HepG2 (cell line): Measurements from ENCODE around the gene LDLRAD4. TPM values are rescaled to one million over a fixed set of nuclear protein-coding genes. Genes with fewer than 3 reads are reported as not detected.

ENCODE experiments used
- ATAC-seq: fragments of 200-7000 bp; cut with Tn5 transposase; 3 replicates; pipeline ENCODE4 v1.9.1; 2020; ENCODE audit warnings: mild to moderate bottlenecking, moderate library complexity
- BruUV-seq: library from RNA; stranded (reverse); fragments of 400-500 nt; replicated peaks from 2 replicates; lab custom pipeline; 2021; lab: Mats Ljungman, UMichigan
- CTCF ChIA-PET: fragments of 300-600 bp; formaldehyde crosslinking; extraction: SDS; loops from one replicate; lab custom pipeline; 2021; ENCODE audit warnings: low total read pairs, inconsistent platforms, low intra/inter-chr PET ratio; lab: Yijun Ruan, JAX
- POLR2A ChIA-PET: fragments of 350-600 bp; sonication (Branson Sonifier 250); formaldehyde crosslinking; loops from one replicate; lab custom pipeline; 2020; ENCODE audit warnings: antibody characterized with exemption, inconsistent platforms; lab: Yijun Ruan, JAX
- DNase-seq: peaks from one replicate; pipeline ENCODE4 v3.0.0-alpha.2; 2015; ENCODE audit warnings: low spot score
- FAIRE-seq: peaks from 3 replicates; lab custom pipeline; 2011; peaks lifted over from hg19 to GRCh38; lab: Jason Lieb, UNC
- H2AFZ ChIP-seq: one replicate; pipeline ENCODE4 v1.6.1; 2011; ENCODE audit warnings: low read length, inconsistent platforms
- H3K27ac ChIP-seq: fragments of 300-600 bp; 3 replicates; pipeline ENCODE4 v1.8.0; 2011; ENCODE audit warnings: mixed run types, mild to moderate bottlenecking, mixed read lengths, low read length, inconsistent platforms; ENCODE audit not compliant: insufficient read depth; ENCODE audit errors: extremely low read length
- H3K27me3 ChIP-seq, 2 experiments: fragments of 200-600 bp in 1 of 2; 2 replicates in 1 of 2; 3 replicates in 1 of 2; pipeline versions ENCODE4 v1.6.0 to v1.8.0; 2011; ENCODE audit warnings: low read length in 2 of 2, mild to moderate bottlenecking in 2 of 2, moderate library complexity in 2 of 2, inconsistent platforms in 1 of 2; ENCODE audit not compliant: insufficient read depth in 2 of 2, control insufficient read depth in 1 of 2
- H3K36me3 ChIP-seq, 2 experiments: fragments of 200-600 bp in 1 of 2; replicated peaks in 1 of 2; 2 replicates in 1 of 2; 3 replicates in 1 of 2; pipeline versions ENCODE4 v1.5.1 to v1.8.0; 2011; ENCODE audit warnings: low read length in 2 of 2, inconsistent platforms in 1 of 2; ENCODE audit not compliant: insufficient read depth in 2 of 2, control insufficient read depth in 1 of 2
- H3K4me1 ChIP-seq: 2 replicates; pipeline ENCODE4 v1.5.1; 2012; ENCODE audit warnings: low read length, inconsistent platforms; ENCODE audit not compliant: insufficient read depth
- H3K4me2 ChIP-seq: 2 replicates; pipeline ENCODE4 v1.6.0; 2011; ENCODE audit warnings: low read depth, low read length, inconsistent platforms
- H3K4me3 ChIP-seq, 3 experiments: fragments of 200-600 bp in 1 of 3; sonication (generic), shearing (Covaris generic) in 1 of 3; replicated peaks in 1 of 3; 2 replicates each; pipeline ENCODE4 v1.5.1; 2011 to 2016; ENCODE audit warnings: low read length in 3 of 3, inconsistent platforms in 2 of 3, low read depth in 2 of 3, mild to moderate bottlenecking in 2 of 3, control low read depth in 1 of 3, mixed read lengths in 1 of 3; ENCODE audit not compliant: insufficient read depth in 1 of 3
- H3K79me2 ChIP-seq: one replicate; pipeline ENCODE4 v1.6.1; 2011; ENCODE audit warnings: low read length, inconsistent platforms; ENCODE audit not compliant: insufficient read depth
- H3K9ac ChIP-seq: 2 replicates; pipeline ENCODE4 v1.6.0; 2011; ENCODE audit warnings: mild to moderate bottlenecking, low read depth, low read length, inconsistent platforms; ENCODE audit not compliant: insufficient read depth
- H3K9me3 ChIP-seq: 2 replicates; pipeline ENCODE4 v1.5.1; 2012; ENCODE audit warnings: mild to moderate bottlenecking, low read length
- H4K20me1 ChIP-seq: 2 replicates; pipeline ENCODE4 v1.6.0; 2011; ENCODE audit warnings: inconsistent platforms, mild to moderate bottlenecking, low read length, moderate library complexity; ENCODE audit not compliant: insufficient read depth
- BRD4 ChIP-seq: sonication (generic); formaldehyde crosslinking; IDR thresholded peaks from 2 replicates; pipeline ENCODE4 v1.4.0; 2020; ENCODE audit warnings: missing genetic modification reagents
- GATAD2A ChIP-seq: IDR thresholded peaks from 2 replicates; pipeline ENCODE4 v1.6.1; 2016
- GMEB2 ChIP-seq: IDR thresholded peaks from 2 replicates; pipeline ENCODE4 v1.6.1; 2016; ENCODE audit warnings: missing biosample characterization, missing genetic modification reagents, low read depth
- HOMEZ ChIP-seq: IDR thresholded peaks from 2 replicates; pipeline ENCODE4 v1.6.1; 2016; ENCODE audit warnings: low read depth
- NFRKB ChIP-seq: fragments of 450-650 bp; IDR thresholded peaks from 2 replicates; pipeline ENCODE4 v1.6.1; 2017
- ZNF484 ChIP-seq: sonication (generic); formaldehyde crosslinking; IDR thresholded peaks from 2 replicates; pipeline ENCODE4 v1.5.1; 2020; ENCODE audit warnings: mild to moderate bottlenecking, low read depth, missing genetic modification reagents, borderline replicate concordance
- ZNF691 ChIP-seq: sonication (generic); formaldehyde crosslinking; IDR thresholded peaks from 2 replicates; pipeline ENCODE4 v1.4.0; 2020; ENCODE audit warnings: missing genetic modification reagents, low read depth, mild to moderate bottlenecking, borderline replicate concordance
- ZNF878 ChIP-seq: sonication (generic); formaldehyde crosslinking; IDR thresholded peaks from 2 replicates; pipeline ENCODE4 v1.8.1; 2023; ENCODE audit warnings: mild to moderate bottlenecking, missing genetic modification reagents, moderate library complexity
- WGBS: methylation state at CpG from one replicate; pipeline ENCODE4 v1.1.6; 2017; ENCODE audit warnings: low lambda C conversion rate; 5-methylcytosine and 5-hydroxymethylcytosine counted together
- in situ Hi-C: cut with HindIII; loops from 2 replicates; pipeline ENCODE4 v1.10.0; 2017; ENCODE audit warnings: low pct_unique_long_range_greater_than_20kb; ENCODE audit not compliant: extremely low pct_ligation_motif_present
- intact Hi-C: fragments of 100-400 bp; cut with micrococcal nuclease; formaldehyde crosslinking; loops from one replicate; pipeline ENCODE4 v1.10.0; 2022; ENCODE audit not compliant: unreplicated experiment
- polyA plus RNA-seq, 8 experiments: library from polyadenylated mRNA; depleted of rRNA in 3 of 8; stranded (reverse) in 7 of 8; unstranded in 1 of 8; fragments of >200 nt; fragmentation: Illumina TruSeq in 4 of 8; extraction: Trizol in 4 of 8; gene quantifications; 2 replicates each; pipeline versions ENCODE4 v1.2.1 to v1.2.3, GENCODE V29; 2011 to 2016; ENCODE audit warnings: low read depth in 4 of 8, missing spikeins in 1 of 8, mixed read lengths in 1 of 8; ENCODE audit not compliant: insufficient read depth in 1 of 8
- total RNA-seq, 5 experiments: library from RNA; depleted of rRNA; stranded (reverse); fragments of >200 nt; fragmentation: Illumina TruSeq; extraction: Trizol; gene quantifications; 2 replicates each; pipeline ENCODE4 v1.2.3, GENCODE V29; 2016; ENCODE audit warnings: low read depth in 1 of 5

The LDLRAD4 gene
- total and polyA plus RNA-seq, 2 of the 13 experiments (the other 11 are each of a cell fraction or from before 2014, with no cell fraction given): 13.6 to 20.9 TPM

- ATAC-seq (no peak), DNase-seq (no peak), FAIRE-seq (no peak)
- ChIA-PET CTCF (no interaction called here), POLR2A (no interaction called here)
- Histone ChIP-seq H3K4me1 (no peaks in the 10 kb centered on the region), H3K9me3 (no peaks in the 10 kb centered on the region), H3K9ac (no peak overlapping the region), H4K20me1 (no peaks in the 10 kb centered on the region), H3K4me2 (no peak overlapping the region), H3K4me3 (no peak overlapping the region), H3K27ac (no peak overlapping the region), H2AFZ (no peak overlapping the region), H3K36me3 (no peaks in the 10 kb centered on the region), H3K79me2 (no peaks in the 10 kb centered on the region), H3K27me3 (no peaks in the 10 kb centered on the region; a peak in 1 of 5 replicates)
- in situ Hi-C loops: no loop called here
- TF ChIP-seq ZNF691 (CRISPR knock-in tag): no peak
- no peak for TF ChIP-seq ZNF878 (CRISPR knock-in tag)
- no peak for TF ChIP-seq NFRKB
- TF ChIP-seq BRD4 (CRISPR knock-in tag): no peak
- BruUV-seq: no TSS peak
- intact Hi-C loops: no loop called here
- WGBS: 78% methylated on average over 12 of the region's 12 CpGs
These were observed 287.3 kb downstream of the LDLRAD4 start for GRCh38 chr18:13505780-13506345.

- BruUV-seq: no TSS peak
- Histone ChIP-seq H3K4me1 (peaks cover 22% of the 10 kb centered on the region), H3K36me3 (no peaks in the 10 kb centered on the region), H3K4me2 (no peak overlapping the region), H3K4me3 (no peak overlapping the region), H3K27me3 (no peaks in the 10 kb centered on the region; a peak in 1 of 5 replicates), H2AFZ (no peak overlapping the region), H3K9me3 (no peaks in the 10 kb centered on the region), H4K20me1 (no peaks in the 10 kb centered on the region), H3K27ac (no peak overlapping the region), H3K9ac (no peak overlapping the region), H3K79me2 (no peaks in the 10 kb centered on the region)
- in situ Hi-C loops (no loop called here), intact Hi-C loops (no loop called here)
- ChIA-PET POLR2A (no interaction called here), CTCF (no interaction called here)
- WGBS: 94% methylated on average over 2 of the region's 2 CpGs
- ATAC-seq: no peak
- no peak for DNase-seq
- FAIRE-seq: no peak
- TF ChIP-seq HOMEZ: no peak
- no peak for TF ChIP-seq GATAD2A (CRISPR knock-in tag)
- no peak for TF ChIP-seq GMEB2 (CRISPR knock-in tag)
- no peak for TF ChIP-seq ZNF484 (CRISPR knock-in tag)
These were observed 292.0 kb downstream of the LDLRAD4 start for GRCh38 chr18:13510594-13510993.
